Measurements from ENCODE around the gene EMX1. TPM values are rescaled to one million over a fixed set of nuclear protein-coding genes. Genes with fewer than 3 reads are reported as not detected.

EMX1 gene
- total and polyA plus RNA-seq, 2 of the 13 experiments (the other 11 are each of a cell fraction or from before 2014, with no cell fraction given) = 0.62 to 4.9 TPM

DNA sequence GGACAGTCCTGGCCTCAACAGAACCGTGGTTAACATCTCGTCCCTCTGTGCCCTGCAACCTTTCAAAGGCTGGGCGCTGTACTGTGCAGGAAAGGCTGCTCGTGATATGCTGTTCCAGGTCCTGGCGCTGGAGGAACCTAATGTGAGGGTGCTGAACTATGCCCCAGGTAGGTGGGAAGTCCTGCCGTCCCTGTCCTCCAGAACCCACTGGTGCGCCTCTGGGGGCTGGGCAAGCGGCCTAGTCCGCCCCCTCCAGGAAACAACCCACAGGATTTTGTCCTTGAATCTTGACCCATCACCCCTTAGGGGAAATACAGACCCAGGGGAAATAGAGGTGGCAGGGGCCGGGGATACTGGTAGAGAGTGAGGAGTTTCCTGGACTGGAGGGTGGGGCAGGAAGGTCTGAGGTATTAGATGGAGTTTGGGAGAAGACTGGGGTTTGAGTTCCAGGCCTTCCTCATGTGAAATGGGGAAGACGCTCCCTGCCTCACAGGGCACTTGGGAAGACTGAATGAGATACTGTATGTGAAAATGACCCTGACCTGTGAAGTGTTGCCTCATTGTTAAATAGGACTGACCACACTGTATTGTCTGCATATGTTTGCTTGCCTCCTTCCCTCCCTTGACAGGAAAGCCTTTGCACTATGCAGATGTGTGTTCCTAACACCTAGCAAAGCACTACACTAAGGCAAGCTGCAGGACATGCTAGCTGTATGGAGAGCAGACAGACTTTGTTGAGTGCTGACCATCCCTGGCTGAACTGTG, 28.7 kb upstream of the EMX1 start:
- Histone ChIP-seq H4K20me1 (ENCODE audit: insufficient read depth, low read length) (peaks cover 23% of the 10 kb centered on the region), H3K27ac (ENCODE audit: extremely low read length, insufficient read depth, low read length) (peak overlapping the region; percentile 69), H3K4me3 (replicated peaks in 1 of 3; ENCODE audit: insufficient read depth in 1 of 3, low read depth in 2 of 3, low read length in 3 of 3) (peak overlapping the region; percentile 66 to 79 (median 70)), H3K27me3 (ENCODE audit: control insufficient read depth in 1 of 2, insufficient read depth in 2 of 2, low read length in 2 of 2) (no peaks in the 10 kb centered on the region; a peak in 1 of 5 replicates), H3K9me3 (ENCODE audit: low read length) (no peaks in the 10 kb centered on the region), H3K79me2 (ENCODE audit: insufficient read depth, low read length) (peaks cover 4% of the 10 kb centered on the region), H3K4me1 (ENCODE audit: insufficient read depth, low read length) (peaks cover 42% of the 10 kb centered on the region), H3K9ac (ENCODE audit: insufficient read depth, low read depth, low read length) (peak overlapping the region; percentile 72), H3K4me2 (ENCODE audit: low read depth, low read length) (peak overlapping the region; percentile 97), H3K36me3 (replicated peaks in 1 of 2; ENCODE audit: control insufficient read depth in 1 of 2, insufficient read depth in 2 of 2, low read length in 2 of 2) (peaks cover 9 to 20% of the 10 kb centered on the region in 2 experiments), H2AFZ (ENCODE audit: low read length) (no peak overlapping the region)
- peak; percentile 65 for ATAC-seq
- 14% methylated on average over 11 of the region's 11 CpGs for WGBS (ENCODE audit: low lambda C conversion rate)
- intact Hi-C loops (cut with micrococcal nuclease; ENCODE audit: unreplicated experiment) = loop anchor here (1.0 kb wide), 1 partner anchor 117 kb away; no protein-coding TSS in a partner anchor
- FAIRE-seq = peak; percentile 97
- no TSS peak for BruUV-seq (replicated peaks)
- peak; percentile 87 for DNase-seq (ENCODE audit: low spot score)
- POLR2A ChIA-PET = interaction anchor here (0.9 to 2.2 kb wide), 5 partner anchors 28 to 183 kb away, joined by 3 to 13 read pairs (median 3); partner anchors contain the start of genes EMX1 and SFXN5
- in situ Hi-C loops (cut with HindIII; ENCODE audit: extremely low pct_ligation_motif_present, low pct_unique_long_range_greater_than_20kb) = no loop called here
- CTCF ChIA-PET (ENCODE audit: low intra/inter-chr PET ratio, low total read pairs) = interaction anchor here (1.2 to 3.3 kb wide), 3 partner anchors 26 to 118 kb away, joined by 3 to 14 read pairs (median 13); no protein-coding TSS in a partner anchor
- TF ChIP-seq ZNF563 (CRISPR knock-in tag; IDR thresholded peaks at IDR 0.05) (no peak), RFXAP (CRISPR knock-in tag; IDR thresholded peaks at IDR 0.05; ENCODE audit: borderline replicate concordance) (0 out of 2 replicates have a peak, but pooled peaks have one; percentile 46), PHF20 (CRISPR knock-in tag; IDR thresholded peaks at IDR 0.05) (0 out of 2 replicates have a peak, but pooled peaks have one; percentile 29), PPARG (CRISPR knock-in tag; conservative IDR thresholded peaks at IDR 0.05) (peak; percentile 29; the same call in 1 of the 2 replicates), ZNF572 (CRISPR knock-in tag; IDR thresholded peaks at IDR 0.05) (no peak), ZSCAN31 (CRISPR knock-in tag; IDR thresholded peaks at IDR 0.05; ENCODE audit: low read depth) (no peak), ZNF841 (CRISPR knock-in tag; IDR thresholded peaks at IDR 0.05; ENCODE audit: borderline replicate concordance) (no peak), SP140L (CRISPR knock-in tag; IDR thresholded peaks at IDR 0.05; ENCODE audit: borderline replicate concordance) (no peak), KDM3A (CRISPR knock-in tag; IDR thresholded peaks at IDR 0.05; ENCODE audit: low read depth) (no peak), ZNF138 (CRISPR knock-in tag; IDR thresholded peaks at IDR 0.05; ENCODE audit: low read depth) (0 out of 2 replicates have a peak, but pooled peaks have one; percentile 16), ZNF678 (CRISPR knock-in tag; IDR thresholded peaks at IDR 0.05) (no peak), ZNF121 (CRISPR knock-in tag; IDR thresholded peaks at IDR 0.05) (no peak), HOXD1 (CRISPR knock-in tag; IDR thresholded peaks at IDR 0.05) (peak; percentile 51; the same call in 1 of the 2 replicates), XRCC5 (optimal IDR thresholded peaks at IDR 0.05; ENCODE audit: low read length) (no peak), ZNF235 (CRISPR knock-in tag; IDR thresholded peaks at IDR 0.05; ENCODE audit: borderline replicate concordance) (no peak)
- TF ChIP-seq, protein P1, sequence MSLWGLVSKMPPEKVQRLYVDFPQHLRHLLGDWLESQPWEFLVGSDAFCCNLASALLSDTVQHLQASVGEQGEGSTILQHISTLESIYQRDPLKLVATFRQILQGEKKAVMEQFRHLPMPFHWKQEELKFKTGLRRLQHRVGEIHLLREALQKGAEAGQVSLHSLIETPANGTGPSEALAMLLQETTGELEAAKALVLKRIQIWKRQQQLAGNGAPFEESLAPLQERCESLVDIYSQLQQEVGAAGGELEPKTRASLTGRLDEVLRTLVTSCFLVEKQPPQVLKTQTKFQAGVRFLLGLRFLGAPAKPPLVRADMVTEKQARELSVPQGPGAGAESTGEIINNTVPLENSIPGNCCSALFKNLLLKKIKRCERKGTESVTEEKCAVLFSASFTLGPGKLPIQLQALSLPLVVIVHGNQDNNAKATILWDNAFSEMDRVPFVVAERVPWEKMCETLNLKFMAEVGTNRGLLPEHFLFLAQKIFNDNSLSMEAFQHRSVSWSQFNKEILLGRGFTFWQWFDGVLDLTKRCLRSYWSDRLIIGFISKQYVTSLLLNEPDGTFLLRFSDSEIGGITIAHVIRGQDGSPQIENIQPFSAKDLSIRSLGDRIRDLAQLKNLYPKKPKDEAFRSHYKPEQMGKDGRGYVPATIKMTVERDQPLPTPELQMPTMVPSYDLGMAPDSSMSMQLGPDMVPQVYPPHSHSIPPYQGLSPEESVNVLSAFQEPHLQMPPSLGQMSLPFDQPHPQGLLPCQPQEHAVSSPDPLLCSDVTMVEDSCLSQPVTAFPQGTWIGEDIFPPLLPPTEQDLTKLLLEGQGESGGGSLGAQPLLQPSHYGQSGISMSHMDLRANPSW (CRISPR knock-in tag; IDR thresholded peaks at IDR 0.05; ENCODE audit: borderline replicate concordance) = no peak
- TF ChIP-seq, protein P2, sequence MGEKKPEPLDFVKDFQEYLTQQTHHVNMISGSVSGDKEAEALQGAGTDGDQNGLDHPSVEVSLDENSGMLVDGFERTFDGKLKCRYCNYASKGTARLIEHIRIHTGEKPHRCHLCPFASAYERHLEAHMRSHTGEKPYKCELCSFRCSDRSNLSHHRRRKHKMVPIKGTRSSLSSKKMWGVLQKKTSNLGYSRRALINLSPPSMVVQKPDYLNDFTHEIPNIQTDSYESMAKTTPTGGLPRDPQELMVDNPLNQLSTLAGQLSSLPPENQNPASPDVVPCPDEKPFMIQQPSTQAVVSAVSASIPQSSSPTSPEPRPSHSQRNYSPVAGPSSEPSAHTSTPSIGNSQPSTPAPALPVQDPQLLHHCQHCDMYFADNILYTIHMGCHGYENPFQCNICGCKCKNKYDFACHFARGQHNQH (CRISPR knock-in tag; IDR thresholded peaks at IDR 0.05) = no peak; the same call in 1 of the 2 replicates

Measured in HepG2 (cell line).